HEK293 (cell line): Measurements from ENCODE around the gene RRP15.

Source experiments
- ATF2 ChIP-seq: fragments of 450-650 bp; formaldehyde crosslinking; IDR thresholded peaks from 2 replicates; pipeline ENCODE4 v1.5.1; 2016; ENCODE audit warnings: missing biosample characterization, missing genetic modification characterization, low read depth
- EGR2 ChIP-seq: fragments of 450-650 bp; formaldehyde crosslinking; IDR thresholded peaks from 2 replicates; pipeline ENCODE4 v1.5.1; 2016; ENCODE audit warnings: low read depth, missing biosample characterization, missing genetic modification characterization
- GLI4 ChIP-seq: fragments of 450-650 bp; formaldehyde crosslinking; IDR thresholded peaks from 2 replicates; pipeline ENCODE4 v1.5.1; 2016; ENCODE audit warnings: missing biosample characterization, missing genetic modification characterization
- KLF16 ChIP-seq: fragments of 450-650 bp; formaldehyde crosslinking; IDR thresholded peaks from 2 replicates; pipeline ENCODE4 v1.5.1; 2017; ENCODE audit warnings: missing biosample characterization, missing genetic modification characterization
- KLF8 ChIP-seq: fragments of 450-650 bp; formaldehyde crosslinking; IDR thresholded peaks from 2 replicates; pipeline ENCODE4 v1.5.1; 2016; ENCODE audit warnings: missing biosample characterization, missing genetic modification characterization
- OSR2 ChIP-seq: fragments of 450-650 bp; formaldehyde crosslinking; IDR thresholded peaks from 2 replicates; pipeline ENCODE4 v1.5.1; 2016; ENCODE audit warnings: missing biosample characterization, missing genetic modification characterization
- OVOL3 ChIP-seq: fragments of 450-650 bp; formaldehyde crosslinking; IDR thresholded peaks from 2 replicates; pipeline ENCODE4 v1.5.1; 2016; ENCODE audit warnings: missing biosample characterization, missing genetic modification characterization
- YY2 ChIP-seq: fragments of 450-650 bp; formaldehyde crosslinking; IDR thresholded peaks from 2 replicates; pipeline ENCODE4 v1.5.1; 2016; ENCODE audit warnings: missing biosample characterization, missing genetic modification characterization
- ZNF112 ChIP-seq: fragments of 450-650 bp; formaldehyde crosslinking; IDR thresholded peaks from 2 replicates; pipeline ENCODE4 v1.5.0; 2017; ENCODE audit warnings: missing biosample characterization, missing genetic modification characterization
- ZNF133 ChIP-seq: fragments of 450-650 bp; formaldehyde crosslinking; IDR thresholded peaks from 2 replicates; pipeline ENCODE4 v1.5.1; 2016; ENCODE audit warnings: missing biosample characterization, missing genetic modification characterization
- ZNF138 ChIP-seq: fragments of 450-650 bp; formaldehyde crosslinking; IDR thresholded peaks from 2 replicates; pipeline ENCODE4 v1.5.1; 2016; ENCODE audit warnings: missing biosample characterization, missing genetic modification characterization, borderline replicate concordance
- ZNF146 ChIP-seq: fragments of 450-650 bp; formaldehyde crosslinking; IDR thresholded peaks from 2 replicates; pipeline ENCODE4 v1.5.1; 2016; ENCODE audit warnings: missing biosample characterization, missing genetic modification characterization
- ZNF157 ChIP-seq: fragments of 450-650 bp; formaldehyde crosslinking; IDR thresholded peaks from 2 replicates; pipeline ENCODE4 v1.5.1; 2016; ENCODE audit warnings: missing biosample characterization, missing genetic modification characterization
- ZNF18 ChIP-seq: fragments of 450-650 bp; formaldehyde crosslinking; IDR thresholded peaks from 2 replicates; pipeline ENCODE4 v1.5.1; 2016; ENCODE audit warnings: missing biosample characterization, missing genetic modification characterization
- ZNF280D ChIP-seq: fragments of 450-650 bp; formaldehyde crosslinking; IDR thresholded peaks from 2 replicates; pipeline ENCODE4 v1.5.1; 2016; ENCODE audit warnings: missing biosample characterization, missing genetic modification characterization
- ZNF311 ChIP-seq: fragments of 450-650 bp; formaldehyde crosslinking; IDR thresholded peaks from 2 replicates; pipeline ENCODE4 v1.5.1; 2017; ENCODE audit warnings: missing biosample characterization, missing genetic modification characterization, borderline replicate concordance
- ZNF433 ChIP-seq: fragments of 450-650 bp; formaldehyde crosslinking; IDR thresholded peaks from 2 replicates; pipeline ENCODE4 v1.5.1; 2016; ENCODE audit warnings: missing biosample characterization, missing genetic modification characterization, low read depth
- ZNF514 ChIP-seq: fragments of 450-650 bp; formaldehyde crosslinking; IDR thresholded peaks from 2 replicates; pipeline ENCODE4 v1.5.1; 2016; ENCODE audit warnings: missing biosample characterization, missing genetic modification characterization
- ZNF521 ChIP-seq: fragments of 450-650 bp; formaldehyde crosslinking; IDR thresholded peaks from 2 replicates; pipeline ENCODE4 v1.5.1; 2017; ENCODE audit warnings: missing biosample characterization, mild to moderate bottlenecking, missing genetic modification characterization
- ZNF571 ChIP-seq: fragments of 450-650 bp; formaldehyde crosslinking; IDR thresholded peaks from 2 replicates; pipeline ENCODE4 v1.5.0; 2017; ENCODE audit warnings: missing biosample characterization, missing genetic modification characterization
- ZNF600 ChIP-seq: fragments of 450-650 bp; formaldehyde crosslinking; IDR thresholded peaks from 2 replicates; pipeline ENCODE4 v1.5.1; 2016; ENCODE audit warnings: missing biosample characterization, missing genetic modification characterization
- ZNF664 ChIP-seq: fragments of 450-650 bp; formaldehyde crosslinking; IDR thresholded peaks from 2 replicates; pipeline ENCODE4 v1.5.1; 2016; ENCODE audit warnings: missing biosample characterization, missing genetic modification characterization
- ZNF692 ChIP-seq: fragments of 450-650 bp; formaldehyde crosslinking; IDR thresholded peaks from 2 replicates; pipeline ENCODE4 v1.5.1; 2016; ENCODE audit warnings: missing biosample characterization, missing genetic modification characterization
- ZNF785 ChIP-seq: fragments of 450-650 bp; formaldehyde crosslinking; IDR thresholded peaks from 2 replicates; pipeline ENCODE4 v1.5.1; 2016; ENCODE audit warnings: missing biosample characterization, missing genetic modification characterization
- ZNF792 ChIP-seq: fragments of 450-650 bp; formaldehyde crosslinking; IDR thresholded peaks from 2 replicates; pipeline ENCODE4 v1.5.1; 2016; ENCODE audit warnings: missing biosample characterization, missing genetic modification characterization
- ZNF830 ChIP-seq: fragments of 450-650 bp; IDR thresholded peaks from 2 replicates; pipeline ENCODE4 v1.5.0; 2018; ENCODE audit warnings: missing biosample characterization, missing genetic modification characterization, low read depth, mild to moderate bottlenecking, moderate library complexity
- ZSCAN16 ChIP-seq: fragments of 450-650 bp; formaldehyde crosslinking; IDR thresholded peaks from 2 replicates; pipeline ENCODE4 v1.5.1; 2016; ENCODE audit warnings: missing biosample characterization, missing genetic modification characterization
- ZSCAN4 ChIP-seq: fragments of 450-650 bp; formaldehyde crosslinking; IDR thresholded peaks from 2 replicates; pipeline ENCODE4 v1.5.1; 2017; ENCODE audit warnings: missing biosample characterization, missing genetic modification characterization
- TF ChIP-seq, protein P1 (sequence below): fragments of 450-650 bp; formaldehyde crosslinking; IDR thresholded peaks from 2 replicates; pipeline ENCODE4 v1.5.1; 2017; ENCODE audit warnings: missing biosample characterization, missing genetic modification characterization
- TF ChIP-seq, protein P2 (sequence below): fragments of 450-650 bp; formaldehyde crosslinking; IDR thresholded peaks from 2 replicates; pipeline ENCODE4 v1.5.1; 2016; ENCODE audit warnings: missing biosample characterization, missing genetic modification characterization

The RRP15 gene

DNA sequence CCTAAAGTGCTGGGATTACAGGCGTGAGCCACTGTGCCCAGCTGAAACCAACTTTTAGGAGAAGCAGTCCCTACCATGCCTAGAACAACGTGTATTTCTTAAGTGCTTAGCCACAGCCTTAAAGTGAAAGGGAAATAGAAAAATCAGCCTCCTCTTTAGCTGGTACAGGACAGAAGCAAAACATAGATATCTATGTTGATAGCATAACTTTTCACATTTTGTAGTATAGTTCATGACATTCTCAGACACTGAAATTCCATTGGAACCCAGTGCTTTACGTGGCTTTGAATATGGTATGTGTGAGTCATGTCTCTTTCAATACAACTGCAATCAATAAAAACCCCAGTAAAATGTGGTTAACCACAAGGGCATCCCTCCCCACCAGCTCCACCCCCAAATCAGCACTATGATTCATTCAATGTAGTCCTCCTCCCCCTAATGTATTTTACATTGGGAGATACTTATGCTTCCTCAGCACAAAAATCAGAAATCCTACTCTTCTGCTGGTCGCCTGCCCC, 92.1 kb downstream of the RRP15 start (continued):
- TF ChIP-seq ZNF133 = no peak
- TF ChIP-seq, protein P1, sequence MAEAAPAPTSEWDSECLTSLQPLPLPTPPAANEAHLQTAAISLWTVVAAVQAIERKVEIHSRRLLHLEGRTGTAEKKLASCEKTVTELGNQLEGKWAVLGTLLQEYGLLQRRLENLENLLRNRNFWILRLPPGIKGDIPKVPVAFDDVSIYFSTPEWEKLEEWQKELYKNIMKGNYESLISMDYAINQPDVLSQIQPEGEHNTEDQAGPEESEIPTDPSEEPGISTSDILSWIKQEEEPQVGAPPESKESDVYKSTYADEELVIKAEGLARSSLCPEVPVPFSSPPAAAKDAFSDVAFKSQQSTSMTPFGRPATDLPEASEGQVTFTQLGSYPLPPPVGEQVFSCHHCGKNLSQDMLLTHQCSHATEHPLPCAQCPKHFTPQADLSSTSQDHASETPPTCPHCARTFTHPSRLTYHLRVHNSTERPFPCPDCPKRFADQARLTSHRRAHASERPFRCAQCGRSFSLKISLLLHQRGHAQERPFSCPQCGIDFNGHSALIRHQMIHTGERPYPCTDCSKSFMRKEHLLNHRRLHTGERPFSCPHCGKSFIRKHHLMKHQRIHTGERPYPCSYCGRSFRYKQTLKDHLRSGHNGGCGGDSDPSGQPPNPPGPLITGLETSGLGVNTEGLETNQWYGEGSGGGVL (tag by site-specific recombination) = peak; percentile 93
- no peak for TF ChIP-seq ZSCAN4 (tag by site-specific recombination)
- peak; percentile 56 for TF ChIP-seq EGR2 (tag by site-specific recombination)
- TF ChIP-seq, protein P2, sequence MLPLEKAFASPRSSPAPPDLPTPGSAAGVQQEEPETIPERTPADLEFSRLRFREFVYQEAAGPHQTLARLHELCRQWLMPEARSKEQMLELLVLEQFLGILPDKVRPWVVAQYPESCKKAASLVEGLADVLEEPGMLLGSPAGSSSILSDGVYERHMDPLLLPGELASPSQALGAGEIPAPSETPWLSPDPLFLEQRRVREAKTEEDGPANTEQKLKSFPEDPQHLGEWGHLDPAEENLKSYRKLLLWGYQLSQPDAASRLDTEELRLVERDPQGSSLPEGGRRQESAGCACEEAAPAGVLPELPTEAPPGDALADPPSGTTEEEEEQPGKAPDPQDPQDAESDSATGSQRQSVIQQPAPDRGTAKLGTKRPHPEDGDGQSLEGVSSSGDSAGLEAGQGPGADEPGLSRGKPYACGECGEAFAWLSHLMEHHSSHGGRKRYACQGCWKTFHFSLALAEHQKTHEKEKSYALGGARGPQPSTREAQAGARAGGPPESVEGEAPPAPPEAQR (tag by site-specific recombination) = no peak
- peak; percentile 93 for TF ChIP-seq KLF16
- TF ChIP-seq ZNF157 (tag by site-specific recombination) = no peak
- TF ChIP-seq ZNF792 (tag by site-specific recombination) = no peak
- no peak for TF ChIP-seq ZNF600
- TF ChIP-seq ZNF138 (tag by site-specific recombination) = no peak
- no peak for TF ChIP-seq ZNF830 (tag by site-specific recombination)
- no peak for TF ChIP-seq ZNF146 (tag by site-specific recombination)
- TF ChIP-seq ZNF785 (tag by site-specific recombination) = no peak
- TF ChIP-seq ZNF692 (tag by site-specific recombination) = no peak; the same call in 1 of the 2 replicates
- no peak for TF ChIP-seq ZNF112 (tag by site-specific recombination)
- no peak for TF ChIP-seq OVOL3 (tag by site-specific recombination)
- no peak for TF ChIP-seq GLI4
- no peak for TF ChIP-seq ZNF311 (tag by site-specific recombination)
- no peak for TF ChIP-seq ZNF433 (tag by site-specific recombination)
- no peak for TF ChIP-seq ZSCAN16 (tag by site-specific recombination)
- no peak for TF ChIP-seq ZNF514 (tag by site-specific recombination)
- peak; percentile 64; the same call in 1 of the 2 replicates for TF ChIP-seq OSR2 (tag by site-specific recombination)
- TF ChIP-seq ZNF571 (tag by site-specific recombination) = no peak
- TF ChIP-seq ZNF18 (tag by site-specific recombination) = no peak
- no peak for TF ChIP-seq ATF2 (tag by site-specific recombination)
- peak; percentile 72 for TF ChIP-seq KLF8 (tag by site-specific recombination)
- no peak for TF ChIP-seq ZNF664 (tag by site-specific recombination)
- no peak for TF ChIP-seq ZNF521 (tag by site-specific recombination)
- no peak for TF ChIP-seq ZNF280D (tag by site-specific recombination)
- TF ChIP-seq YY2 (tag by site-specific recombination) = no peak
